Measurements from ENCODE around the gene GALNT13.

Gene GALNT13

GRCh38 chr2:153871231-153872221, at the start of gene GALNT13:
TSS of gene GALNT13 (plus strand) at chr2:153871922.
- H3K27me3 ChIP-seq (ENCODE audit: low read depth, low read length), result no peaks in the 10 kb centered on the region
- no peaks in the 10 kb centered on the region for H3K36me3 ChIP-seq (replicated peaks; ENCODE audit: low read depth, low read length)
- H3K79me2 ChIP-seq (ENCODE audit: low read length), result no peaks in the 10 kb centered on the region
- H3K4me1 ChIP-seq (ENCODE audit: low read length), result no peaks in the 10 kb centered on the region
- TF ChIP-seq, protein P1, sequence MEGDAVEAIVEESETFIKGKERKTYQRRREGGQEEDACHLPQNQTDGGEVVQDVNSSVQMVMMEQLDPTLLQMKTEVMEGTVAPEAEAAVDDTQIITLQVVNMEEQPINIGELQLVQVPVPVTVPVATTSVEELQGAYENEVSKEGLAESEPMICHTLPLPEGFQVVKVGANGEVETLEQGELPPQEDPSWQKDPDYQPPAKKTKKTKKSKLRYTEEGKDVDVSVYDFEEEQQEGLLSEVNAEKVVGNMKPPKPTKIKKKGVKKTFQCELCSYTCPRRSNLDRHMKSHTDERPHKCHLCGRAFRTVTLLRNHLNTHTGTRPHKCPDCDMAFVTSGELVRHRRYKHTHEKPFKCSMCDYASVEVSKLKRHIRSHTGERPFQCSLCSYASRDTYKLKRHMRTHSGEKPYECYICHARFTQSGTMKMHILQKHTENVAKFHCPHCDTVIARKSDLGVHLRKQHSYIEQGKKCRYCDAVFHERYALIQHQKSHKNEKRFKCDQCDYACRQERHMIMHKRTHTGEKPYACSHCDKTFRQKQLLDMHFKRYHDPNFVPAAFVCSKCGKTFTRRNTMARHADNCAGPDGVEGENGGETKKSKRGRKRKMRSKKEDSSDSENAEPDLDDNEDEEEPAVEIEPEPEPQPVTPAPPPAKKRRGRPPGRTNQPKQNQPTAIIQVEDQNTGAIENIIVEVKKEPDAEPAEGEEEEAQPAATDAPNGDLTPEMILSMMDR (IDR thresholded peaks at IDR 0.05; ENCODE audit: low read depth, low read length), result no peak
- no peak for TF ChIP-seq EZH2phosphoT487 (IDR thresholded peaks at IDR 0.05; ENCODE audit: low read depth)
- no peaks in the 10 kb centered on the region for H3K9me3 ChIP-seq (ENCODE audit: insufficient read depth, low read length)
- no peak within 1 kb of the TSS for H3K4me3 ChIP-seq (ENCODE audit: low read length)
- H4K20me1 ChIP-seq (ENCODE audit: insufficient read depth, low read length), result no peaks in the 10 kb centered on the region
- H3K4me2 ChIP-seq (ENCODE audit: low read length), result no peak within 1 kb of the TSS
- H2AFZ ChIP-seq (ENCODE audit: low read depth, low read length), result no peak within 1 kb of the TSS
- H3K27ac ChIP-seq (ENCODE audit: low read length), result no peak within 1 kb of the TSS
- no peak within 1 kb of the TSS for H3K9ac ChIP-seq (ENCODE audit: low read length)

GRCh38 chr2:153823880-153824279, 47.8 kb upstream of the GALNT13 start:
- H3K9me3 ChIP-seq (ENCODE audit: insufficient read depth, low read length), result no peaks in the 10 kb centered on the region
- TF ChIP-seq, protein P1 (IDR thresholded peaks at IDR 0.05; ENCODE audit: low read depth, low read length), result no peak
- TF ChIP-seq EZH2phosphoT487 (IDR thresholded peaks at IDR 0.05; ENCODE audit: low read depth), result no peak
- H3K4me1 ChIP-seq (ENCODE audit: low read length), result no peaks in the 10 kb centered on the region
- H3K79me2 ChIP-seq (ENCODE audit: low read length), result no peaks in the 10 kb centered on the region
- no peak overlapping the region for H3K4me3 ChIP-seq (ENCODE audit: low read length)
- no peaks in the 10 kb centered on the region for H3K36me3 ChIP-seq (replicated peaks; ENCODE audit: low read depth, low read length)
- H3K27ac ChIP-seq (ENCODE audit: low read length), result no peak overlapping the region
- H3K9ac ChIP-seq (ENCODE audit: low read length), result no peak overlapping the region
- no peaks in the 10 kb centered on the region for H4K20me1 ChIP-seq (ENCODE audit: insufficient read depth, low read length)
- no peaks in the 10 kb centered on the region for H3K27me3 ChIP-seq (ENCODE audit: low read depth, low read length)
- H2AFZ ChIP-seq (ENCODE audit: low read depth, low read length), result no peak overlapping the region
- H3K4me2 ChIP-seq (ENCODE audit: low read length), result no peak overlapping the region

- H3K4me1 ChIP-seq (ENCODE audit: low read length), result no peaks in the 10 kb centered on the region
- TF ChIP-seq EZH2phosphoT487 (IDR thresholded peaks at IDR 0.05; ENCODE audit: low read depth), result no peak
- TF ChIP-seq, protein P1 (IDR thresholded peaks at IDR 0.05; ENCODE audit: low read depth, low read length), result no peak
- no peaks in the 10 kb centered on the region for H3K27me3 ChIP-seq (ENCODE audit: low read depth, low read length)
- no peaks in the 10 kb centered on the region for H3K9me3 ChIP-seq (ENCODE audit: insufficient read depth, low read length)
- no peak overlapping the region for H3K9ac ChIP-seq (ENCODE audit: low read length)
- H3K79me2 ChIP-seq (ENCODE audit: low read length), result no peaks in the 10 kb centered on the region
- no peak overlapping the region for H3K4me2 ChIP-seq (ENCODE audit: low read length)
- H4K20me1 ChIP-seq (ENCODE audit: insufficient read depth, low read length), result no peaks in the 10 kb centered on the region
- no peaks in the 10 kb centered on the region for H3K36me3 ChIP-seq (replicated peaks; ENCODE audit: low read depth, low read length)
- H2AFZ ChIP-seq (ENCODE audit: low read depth, low read length), result no peak overlapping the region
- no peak overlapping the region for H3K4me3 ChIP-seq (ENCODE audit: low read length)
- H3K27ac ChIP-seq (ENCODE audit: low read length), result no peak overlapping the region
Observed at GRCh38 chr2:153828335-153828734, 43.4 kb upstream of the GALNT13 start.

GRCh38 chr2:153834662-153835061, 37.1 kb upstream of the GALNT13 start:
- no peaks in the 10 kb centered on the region for H3K4me1 ChIP-seq (ENCODE audit: low read length)
- H3K27ac ChIP-seq (ENCODE audit: low read length), result no peak overlapping the region
- no peak overlapping the region for H3K4me2 ChIP-seq (ENCODE audit: low read length)
- H2AFZ ChIP-seq (ENCODE audit: low read depth, low read length), result no peak overlapping the region
- H4K20me1 ChIP-seq (ENCODE audit: insufficient read depth, low read length), result no peaks in the 10 kb centered on the region
- H3K4me3 ChIP-seq (ENCODE audit: low read length), result no peak overlapping the region
- H3K9ac ChIP-seq (ENCODE audit: low read length), result no peak overlapping the region
- H3K36me3 ChIP-seq (replicated peaks; ENCODE audit: low read depth, low read length), result no peaks in the 10 kb centered on the region
- no peaks in the 10 kb centered on the region for H3K9me3 ChIP-seq (ENCODE audit: insufficient read depth, low read length)
- TF ChIP-seq, protein P1 (IDR thresholded peaks at IDR 0.05; ENCODE audit: low read depth, low read length), result no peak
- TF ChIP-seq EZH2phosphoT487 (IDR thresholded peaks at IDR 0.05; ENCODE audit: low read depth), result no peak
- H3K27me3 ChIP-seq (ENCODE audit: low read depth, low read length), result no peaks in the 10 kb centered on the region
- H3K79me2 ChIP-seq (ENCODE audit: low read length), result no peaks in the 10 kb centered on the region

All from OCI-LY3 (cell line).